Bronchial epithelial cell (primary cell): ENCODE measurements around the gene STT3B. TPM values are rescaled to one million over a fixed set of nuclear protein-coding genes. Genes with fewer than 3 reads are reported as not detected.
A peak's percentile ranks its signal among the peaks of the same experiment; 100 is the strongest.

ENCODE experiments used
- DNase-seq: peaks from one replicate; pipeline ENCODE4 v3.0.0-alpha.2; 2010; ENCODE audit warnings: low read depth
- FAIRE-seq: peaks from 2 replicates; lab custom pipeline; 2011; peaks lifted over from hg19 to GRCh38; lab: Jason Lieb, UNC
- H3K27me3 ChIP-seq: 2 replicates; pipeline ENCODE4 v1.5.1; 2011; ENCODE audit warnings: low read length; ENCODE audit not compliant: control insufficient read depth, insufficient read depth
- H3K36me3 ChIP-seq: 2 replicates; pipeline ENCODE4 v1.5.1; 2011; ENCODE audit warnings: low read length; ENCODE audit not compliant: control insufficient read depth, insufficient read depth
- H3K4me3 ChIP-seq: 2 replicates; pipeline ENCODE4 v1.5.1; 2011; ENCODE audit warnings: mild to moderate bottlenecking, low read depth, low read length, control low read depth
- CTCF ChIP-seq: IDR thresholded peaks from 2 replicates; pipeline ENCODE4 v1.5.1; 2011; ENCODE audit warnings: mild to moderate bottlenecking, moderate library complexity, low read length, control low read depth, inconsistent platforms; ENCODE audit not compliant: insufficient read depth, severe bottlenecking
- total RNA-seq: library from RNA; depleted of rRNA; stranded (reverse); fragments of >200 nt; gene quantifications from 2 replicates; pipeline ENCODE4 v1.2.1, GENCODE V29; 2014

STT3B gene
- total RNA-seq, 1 donor from 2014 or later = 343 TPM

GRCh38 chr3:31509147-31509728, 23.5 kb upstream of the STT3B start:
- no peaks in the 10 kb centered on the region for H3K27me3 ChIP-seq
- DNase-seq (no peak), FAIRE-seq (no peak)
- H3K36me3 ChIP-seq = no peaks in the 10 kb centered on the region
- TF ChIP-seq CTCF = no peak
- no peak overlapping the region for H3K4me3 ChIP-seq

GRCh38 chr3:31514570-31514969, 18.2 kb upstream of the STT3B start:
- H3K4me3 ChIP-seq = no peak overlapping the region
- FAIRE-seq (no peak), DNase-seq (no peak)
- H3K27me3 ChIP-seq = no peaks in the 10 kb centered on the region
- no peaks in the 10 kb centered on the region for H3K36me3 ChIP-seq
- no peak for TF ChIP-seq CTCF

DNA sequence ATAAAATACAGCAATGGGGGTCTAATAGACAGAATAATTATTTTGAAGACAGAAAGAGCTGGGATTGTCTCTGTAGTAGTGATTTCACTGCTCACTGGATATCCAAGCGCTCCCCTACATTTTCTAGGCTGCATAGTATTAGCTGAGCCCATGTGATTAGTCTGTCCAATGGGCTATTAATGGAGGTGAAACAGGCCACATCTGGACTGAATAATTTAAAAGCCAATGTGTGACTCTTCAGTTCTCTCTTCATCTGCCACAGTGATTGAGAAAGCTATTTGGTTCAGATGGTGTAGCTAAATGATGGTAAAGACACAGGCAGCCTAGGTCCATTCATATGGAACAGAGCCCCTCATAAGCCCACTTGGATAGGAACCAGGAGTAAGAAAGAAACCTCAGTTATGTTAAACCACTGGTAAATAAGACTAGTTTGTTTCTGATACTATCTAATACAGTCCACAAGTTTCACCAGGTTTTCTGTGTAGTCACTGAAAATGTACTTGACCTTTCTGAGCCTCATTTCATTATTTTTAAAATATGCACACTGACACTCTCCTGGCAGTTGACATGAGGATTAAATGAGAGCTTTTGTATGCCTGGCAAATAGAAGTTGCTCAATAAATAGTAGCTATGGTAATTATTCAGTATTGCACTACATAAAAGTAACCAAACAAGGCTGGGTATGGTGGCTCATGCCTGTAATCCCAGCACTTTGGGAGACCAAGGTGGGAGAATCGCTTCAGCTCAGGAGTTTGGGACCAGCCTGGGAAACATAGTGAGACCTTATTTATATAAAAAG, 17.0 kb upstream of the STT3B start:
- FAIRE-seq = no peak
- no peak for TF ChIP-seq CTCF

GRCh38 chr3:31516757-31517156, 16.0 kb upstream of the STT3B start:
- DNase-seq (no peak), FAIRE-seq (no peak)
- no peak overlapping the region for H3K4me3 ChIP-seq
- no peaks in the 10 kb centered on the region for H3K36me3 ChIP-seq
- TF ChIP-seq CTCF = no peak
- no peaks in the 10 kb centered on the region for H3K27me3 ChIP-seq

More for the DNA sequence above, 17.0 kb upstream of the STT3B start:
- no peaks in the 10 kb centered on the region for H3K27me3 ChIP-seq
- DNase-seq = no peak
- H3K4me3 ChIP-seq = no peak overlapping the region
- H3K36me3 ChIP-seq = no peaks in the 10 kb centered on the region

DNA sequence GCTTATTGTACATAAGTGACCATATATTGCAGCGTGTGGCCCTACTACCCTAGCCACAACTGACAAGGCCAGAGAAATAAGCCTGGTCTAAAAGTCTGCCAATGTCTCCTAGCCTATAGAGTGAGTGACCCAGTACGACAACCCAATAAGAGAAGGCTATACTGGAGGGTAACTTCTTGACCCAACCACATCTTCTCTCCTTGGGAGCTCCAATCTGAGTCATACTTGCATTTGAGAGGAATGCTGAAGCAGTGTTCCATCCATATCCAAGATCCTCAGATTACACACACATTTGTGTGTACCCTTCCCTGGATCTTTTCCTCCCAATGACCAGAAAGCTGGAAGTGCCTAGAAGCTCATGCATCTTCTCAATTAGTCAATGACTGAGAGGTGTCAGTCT, 11.3 kb upstream of the STT3B start:
- no peaks in the 10 kb centered on the region for H3K36me3 ChIP-seq
- H3K4me3 ChIP-seq = no peak overlapping the region
- DNase-seq (no peak), FAIRE-seq (peak; percentile 52)
- H3K27me3 ChIP-seq = no peaks in the 10 kb centered on the region
- TF ChIP-seq CTCF = no peak
